ENCODE measurements around the gene FUT8.

FUT8 gene

GRCh38 chr14:65565948-65566347, 153.4 kb downstream of the FUT8 start:
- DNase-seq, result no peak

- no peak for DNase-seq
These were observed 154.4 kb downstream of the FUT8 start for GRCh38 chr14:65566820-65567522.

GRCh38 chr14:65574611-65575010, 162.1 kb downstream of the FUT8 start:
- no peak for DNase-seq

GRCh38 chr14:65575389-65575788, 162.9 kb downstream of the FUT8 start:
- DNase-seq, result no peak

DNA sequence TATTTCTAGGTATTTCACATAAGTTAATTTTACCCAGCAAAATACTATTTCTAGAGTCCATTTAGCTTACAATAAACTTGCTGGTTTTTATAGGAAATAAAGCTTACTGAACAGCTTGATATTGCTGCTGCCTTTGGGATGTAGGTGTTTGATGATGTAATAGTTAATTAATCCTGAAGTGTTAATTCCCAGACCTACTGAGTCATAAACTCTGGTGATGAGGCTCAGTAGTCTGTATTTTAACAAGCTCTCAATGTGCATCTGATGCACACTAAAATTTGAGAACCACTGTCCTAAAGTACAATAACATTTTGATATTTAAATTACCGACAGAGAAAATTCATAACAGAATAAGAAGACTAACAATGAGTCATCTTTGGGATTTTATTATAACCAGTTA, 168.4 kb downstream of the FUT8 start:
- DNase-seq, result no peak

GRCh38 chr14:65581378-65581777, 168.8 kb downstream of the FUT8 start:
- DNase-seq, result no peak

DNA sequence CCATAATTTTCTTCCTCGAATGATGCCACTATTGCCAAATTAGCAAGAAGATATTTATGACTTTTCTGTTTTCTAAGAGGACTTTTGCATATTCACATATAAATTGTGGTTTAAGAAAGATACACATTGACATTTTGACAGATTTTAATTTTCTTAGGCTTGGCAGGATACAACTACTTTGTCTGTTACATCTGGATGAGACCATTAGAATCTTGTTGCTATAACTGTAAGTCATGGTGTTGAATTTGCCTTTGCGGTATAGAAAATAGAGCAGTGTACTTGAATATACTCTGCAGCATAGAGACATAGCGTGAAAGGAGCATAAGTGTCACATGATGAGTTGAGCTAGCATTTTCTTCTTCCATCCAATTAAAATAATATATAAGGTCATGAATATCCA, 169.3 kb downstream of the FUT8 start:
- no peak for DNase-seq

DNA sequence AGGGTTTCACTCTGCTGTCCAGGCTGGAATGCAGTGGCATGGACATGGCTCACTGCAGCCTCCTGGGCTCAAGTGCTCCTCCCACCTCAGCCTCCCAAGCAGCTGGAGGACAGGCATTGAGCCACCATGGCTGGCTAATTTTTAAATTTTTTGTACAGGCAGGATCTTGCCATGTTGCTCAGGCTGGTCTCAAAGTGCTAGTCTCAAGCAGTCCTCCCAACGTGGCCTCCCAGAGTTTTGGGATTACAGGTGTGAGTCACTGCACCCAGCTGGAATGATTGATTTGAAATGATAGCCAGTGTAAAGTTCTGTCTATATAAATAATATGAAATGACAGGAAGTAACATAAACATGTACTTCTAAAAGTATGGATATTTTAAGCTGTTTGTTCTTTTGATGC, 172.7 kb downstream of the FUT8 start:
- no peak for DNase-seq

DNA sequence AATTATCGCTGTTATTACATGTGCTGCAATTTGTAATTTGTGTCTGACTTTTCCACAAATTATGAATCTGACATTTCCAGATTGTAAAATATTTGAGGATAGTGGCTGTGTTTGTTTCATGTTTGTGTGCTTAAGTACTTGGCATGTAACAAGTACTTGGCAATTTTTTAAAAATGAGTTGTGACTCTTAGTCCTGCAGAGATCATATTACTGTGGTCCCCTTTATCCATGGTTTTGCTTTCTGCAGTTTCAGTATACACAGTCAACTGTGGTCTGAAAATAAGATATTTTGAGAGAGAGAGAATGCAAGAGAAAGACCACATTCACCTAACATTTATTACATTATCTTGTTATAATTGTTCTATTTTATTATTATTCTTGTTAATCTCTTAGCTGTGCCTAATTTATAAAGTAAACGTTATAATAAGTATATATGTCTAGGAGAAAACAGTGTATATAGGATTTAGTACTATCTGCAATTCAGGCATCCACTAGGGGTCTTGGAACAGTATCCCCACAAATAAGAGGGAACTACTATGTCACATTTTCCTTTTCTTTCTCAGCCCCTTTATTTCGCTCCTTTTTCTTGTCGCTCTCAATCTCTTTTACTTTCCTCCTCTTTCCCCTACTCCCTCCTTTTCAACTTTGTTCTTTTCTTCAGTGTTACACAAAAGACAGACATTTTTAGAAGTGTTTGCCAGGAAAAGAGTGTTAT, 176.1 kb downstream of the FUT8 start:
- no peak for DNase-seq

- DNase-seq, result no peak
These were observed 181.8 kb downstream of the FUT8 start for GRCh38 chr14:65594153-65594881.

- DNase-seq, result no peak
These were observed 182.3 kb downstream of the FUT8 start for GRCh38 chr14:65594882-65595237.

DNA sequence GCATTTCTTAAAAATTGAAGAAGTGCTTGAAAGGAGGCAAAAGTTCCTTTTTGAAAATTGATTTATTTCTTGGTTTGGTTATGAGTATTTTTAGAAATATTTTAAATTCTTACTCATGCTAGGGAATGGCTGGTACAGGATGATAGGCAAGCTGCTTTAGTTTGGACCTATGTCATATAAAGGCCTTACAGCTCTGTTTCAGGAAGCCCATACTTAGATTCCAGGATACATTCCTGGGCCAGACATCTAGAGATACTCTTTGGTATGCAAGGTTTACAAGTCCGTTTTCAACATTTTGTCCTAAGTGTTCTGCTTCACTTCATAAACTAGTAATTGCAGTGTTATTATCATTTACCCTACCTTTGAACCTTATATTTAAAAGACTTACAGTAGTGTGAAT, 186.8 kb downstream of the FUT8 start:
- no peak for DNase-seq

DNA sequence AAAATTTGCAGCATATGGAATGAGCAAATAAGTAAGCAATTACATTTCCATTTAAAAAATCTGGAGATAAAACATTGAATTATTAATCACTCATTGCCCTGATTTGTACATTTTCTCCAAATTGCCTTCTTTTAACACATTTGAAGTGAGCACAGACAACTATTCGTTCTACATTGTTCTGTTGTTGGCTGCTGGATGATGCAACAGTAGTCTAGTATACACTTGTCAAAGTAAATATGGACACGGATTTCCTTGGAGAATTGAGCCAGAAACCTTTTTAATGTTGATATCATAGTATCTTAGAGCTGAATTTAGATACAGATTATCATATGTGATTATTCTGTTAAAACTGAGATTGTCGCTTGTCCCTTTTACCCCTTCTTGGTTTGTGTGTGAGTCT, 188.2 kb downstream of the FUT8 start:
- no peak for DNase-seq

DNA sequence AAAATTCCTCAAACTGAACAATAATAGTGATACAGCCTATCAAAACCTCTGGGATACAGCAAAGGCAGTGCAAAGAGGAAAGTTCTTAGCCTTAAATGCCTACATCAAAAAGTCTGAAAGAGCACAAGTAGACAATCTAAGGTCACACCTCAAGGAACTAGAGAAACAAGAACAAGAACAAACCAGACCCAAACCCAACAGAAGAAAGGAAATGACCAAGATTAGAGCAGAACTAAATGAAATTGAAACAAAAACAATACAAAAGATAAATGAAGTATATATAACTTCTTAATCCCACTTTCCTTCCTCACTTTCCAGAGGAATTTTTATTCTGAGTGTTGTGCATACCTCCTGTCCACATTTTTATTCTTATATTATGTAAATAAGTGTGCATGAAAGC, 192.0 kb downstream of the FUT8 start:
- DNase-seq, result no peak

- DNase-seq, result no peak
These were observed 192.4 kb downstream of the FUT8 start for GRCh38 chr14:65604936-65605335.

DNA sequence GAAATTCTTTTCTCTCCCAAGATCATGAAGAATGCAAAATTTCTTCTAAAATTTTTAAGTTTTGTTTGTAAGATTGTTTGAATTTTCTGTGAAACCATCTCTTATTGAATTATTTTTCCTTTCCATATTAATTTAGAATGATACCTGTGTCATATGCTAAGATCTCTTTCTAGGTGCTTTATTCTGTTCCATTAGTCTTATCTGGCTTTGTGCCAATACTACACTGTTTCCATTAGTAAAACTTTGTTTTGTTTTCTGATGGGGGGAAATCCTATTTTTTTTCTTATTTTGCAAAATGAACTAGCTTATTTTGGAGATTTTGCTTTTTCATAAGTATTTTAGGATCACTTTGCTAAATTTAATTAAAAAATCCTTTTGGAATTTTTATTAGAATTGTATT, 193.9 kb downstream of the FUT8 start:
- no peak for DNase-seq

DNA sequence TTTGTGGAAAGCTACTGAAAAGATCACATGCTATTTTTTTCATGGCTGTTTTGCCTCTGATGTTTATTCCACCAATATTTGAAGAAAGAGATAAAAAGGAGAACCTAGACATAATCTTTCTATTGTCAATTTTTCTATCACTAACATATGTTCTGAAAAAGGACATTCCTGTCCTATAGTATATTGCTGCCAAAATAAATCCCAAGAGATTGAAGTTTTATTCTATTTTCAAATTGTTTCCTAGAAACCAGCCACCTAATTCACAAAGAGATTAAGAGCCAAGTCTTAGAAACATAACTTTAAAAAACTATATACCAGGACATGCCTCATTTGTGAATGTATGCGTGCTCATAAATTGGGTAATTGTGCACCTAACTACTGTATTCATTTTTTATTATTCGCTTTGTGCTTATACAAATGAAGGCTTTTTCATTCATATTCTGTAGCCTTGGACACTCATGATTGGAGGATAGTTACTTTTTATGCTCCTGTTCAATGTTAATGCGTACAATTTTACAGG, 200.7 kb downstream of the FUT8 start:
- no peak for DNase-seq

DNA sequence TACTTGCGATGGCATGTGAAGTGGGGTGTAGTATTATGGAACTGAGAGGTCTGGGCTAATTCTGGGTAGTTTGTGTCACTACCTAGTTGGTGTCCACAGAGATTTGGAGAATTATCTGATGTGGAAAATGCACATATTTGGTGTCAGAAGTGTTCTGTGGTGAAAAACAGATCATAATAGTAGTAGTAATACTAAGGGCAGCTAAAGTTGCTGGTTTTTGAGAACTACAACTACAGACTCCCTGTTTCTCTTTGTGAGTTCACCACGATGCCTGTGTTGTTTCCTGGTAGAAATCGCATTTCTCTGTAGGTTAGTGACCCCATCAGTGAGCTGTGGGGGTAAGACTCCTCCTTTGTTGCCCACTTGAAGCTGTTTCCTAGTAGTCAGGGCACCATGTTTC, 206.5 kb downstream of the FUT8 start:
- no peak for DNase-seq

DNA sequence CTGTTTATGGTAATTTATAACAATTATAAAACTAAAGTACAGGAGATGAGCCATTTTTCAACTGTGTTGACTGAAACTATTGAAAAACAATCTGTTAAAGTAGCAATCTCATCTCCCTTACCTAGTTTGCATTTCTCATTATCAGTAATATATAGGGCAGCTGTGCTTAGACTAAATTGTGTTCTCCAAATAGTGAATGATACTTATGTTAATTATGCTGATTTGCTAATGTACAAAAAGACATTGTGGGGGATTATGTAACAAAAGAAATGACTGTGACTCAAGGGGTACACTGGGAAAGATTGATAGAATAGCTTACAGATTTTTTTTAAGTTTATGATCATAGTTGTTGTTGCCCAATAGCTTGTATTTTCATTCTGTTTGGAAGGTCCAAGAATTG, 207.7 kb downstream of the FUT8 start:
- DNase-seq, result no peak

DNA sequence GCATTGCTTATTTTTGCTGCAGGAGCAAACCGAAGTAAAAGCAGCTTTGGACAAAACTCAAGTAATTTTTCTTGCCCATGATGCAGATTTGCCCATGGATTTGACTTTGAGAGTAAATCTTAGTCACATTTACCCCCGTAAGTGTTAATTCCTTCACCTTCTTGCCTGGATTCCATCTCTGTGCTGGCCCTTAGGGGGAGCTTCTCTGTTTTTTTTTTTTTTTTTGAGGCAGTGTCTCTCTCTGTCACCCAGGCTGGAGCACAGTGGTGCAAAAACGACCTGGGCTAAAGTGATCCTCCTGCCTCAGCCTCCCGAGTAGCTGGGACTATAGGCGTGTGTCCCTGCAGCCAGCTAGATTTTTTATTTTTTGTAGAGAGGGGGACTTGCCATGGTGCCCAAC, 210.2 kb downstream of the FUT8 start:
- DNase-seq, result no peak

DNA sequence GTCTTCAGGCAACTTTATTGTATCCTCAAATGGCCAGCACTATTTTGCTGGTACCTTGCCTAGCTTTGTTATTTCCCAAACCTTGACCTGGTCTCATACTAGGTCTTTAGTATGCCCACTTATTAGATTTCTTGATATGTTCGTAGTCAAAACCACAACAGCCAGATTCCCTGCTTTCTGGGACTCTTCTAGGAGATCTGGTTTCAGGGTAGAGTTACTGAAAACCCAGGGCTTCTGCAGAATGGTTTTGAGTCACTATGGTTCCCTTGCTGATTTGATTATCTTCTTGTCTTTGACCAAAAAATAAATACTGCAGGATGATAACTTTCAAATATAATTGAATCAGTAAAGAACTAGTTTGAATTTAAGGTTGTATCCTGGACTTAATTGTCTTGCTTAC, 211.2 kb downstream of the FUT8 start:
- DNase-seq, result no peak

DNA sequence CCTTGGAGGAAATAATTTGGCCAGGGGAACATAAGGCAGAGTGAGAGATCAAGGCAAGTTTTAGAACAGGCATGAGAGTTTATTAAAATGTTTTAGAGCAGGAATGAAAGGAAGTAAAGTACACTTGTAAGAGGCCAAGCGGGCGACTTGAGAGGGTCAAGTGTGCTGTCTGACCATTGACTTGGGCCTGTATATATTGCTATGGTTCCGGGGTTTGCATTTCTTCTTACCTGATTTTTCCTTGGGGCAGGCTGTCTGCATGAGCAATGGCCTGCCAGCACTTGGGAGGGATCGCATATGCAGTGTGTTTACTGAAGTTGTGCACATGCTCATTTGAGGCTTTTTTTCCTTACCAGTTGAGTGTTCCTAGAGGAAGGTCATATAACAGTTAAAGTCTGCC, 214.8 kb downstream of the FUT8 start:
- DNase-seq, result no peak

DNA sequence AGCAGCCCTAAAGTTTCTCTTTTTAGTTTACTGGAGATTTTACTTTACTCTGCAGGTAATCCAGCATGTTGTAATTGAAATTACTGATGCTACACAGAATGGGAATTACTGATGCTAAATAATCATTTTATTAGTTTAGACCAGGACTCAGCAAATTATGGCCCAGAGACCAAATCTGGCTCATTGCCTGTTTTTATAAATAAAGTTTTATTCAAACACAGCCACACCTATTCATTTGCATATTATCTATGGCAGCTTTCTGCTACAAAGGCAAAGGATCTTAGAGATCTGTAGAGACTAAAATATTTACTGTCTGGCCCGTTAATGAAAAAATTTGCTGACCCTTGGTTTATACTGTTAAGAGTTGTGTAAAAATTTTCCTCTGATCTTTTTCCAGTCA, 216.1 kb downstream of the FUT8 start:
- no peak for DNase-seq

DNA sequence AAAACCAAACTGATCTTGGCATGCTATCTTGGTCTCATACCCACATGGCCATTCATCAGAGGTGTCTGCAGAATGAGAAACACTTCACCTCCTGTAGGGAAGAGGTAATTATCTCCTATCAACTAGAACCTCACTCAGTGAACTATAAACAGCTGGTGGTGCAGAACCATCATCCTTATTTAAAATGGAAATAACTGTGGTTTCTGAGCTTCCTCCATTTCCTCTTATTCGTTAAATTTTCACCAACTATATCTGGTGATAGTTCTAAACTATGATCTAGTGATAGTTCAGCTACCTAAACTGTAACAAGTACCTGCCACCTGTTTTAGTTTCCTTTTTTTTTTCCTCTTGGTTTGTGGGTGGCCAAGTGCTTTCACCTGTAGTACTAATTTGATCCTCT, 218.5 kb downstream of the FUT8 start:
- no peak for DNase-seq

Data from activated naive CD4-positive, alpha-beta T cell treated with anti-CD3 and anti-CD28 coated beads, Interleukin-2, amount 50 U/mL, for 16 hours (primary cell).